GM19455 (cell line): ENCODE results near the gene NADK2.
A peak's percentile ranks its signal among the peaks of the same experiment; 100 is the strongest.

ENCODE experiments used
- ATAC-seq: cut with Tn5 transposase; IDR thresholded peaks from one replicate; pipeline ENCODE4 v1.9.1; 2021; ENCODE audit not compliant: unreplicated experiment

The NADK2 gene

GRCh38 chr5:36246036-36246800 lies 4.5 kb upstream of the NADK2 start:
- no peak for ATAC-seq

GRCh38 chr5:36244076-36244475 lies 2.4 kb upstream of the NADK2 start:
- no peak for ATAC-seq

GRCh38 chr5:36243653-36244052 lies 1.9 kb upstream of the NADK2 start:
- ATAC-seq = no peak

GRCh38 chr5:36242534-36243485 lies 1.1 kb upstream of the NADK2 start:
- ATAC-seq = no peak

GRCh38 chr5:36240779-36241630 lies 720 bp downstream of the NADK2 start:
- ATAC-seq = peak; percentile 36

- ATAC-seq = no peak
These were observed 2.1 kb downstream of the NADK2 start for GRCh38 chr5:36239370-36240293.

GRCh38 chr5:36238502-36239295 lies 3.0 kb downstream of the NADK2 start:
- ATAC-seq = no peak

GRCh38 chr5:36237751-36238150 lies 4.0 kb downstream of the NADK2 start:
- ATAC-seq = no peak

GRCh38 chr5:36236801-36237200 lies 4.9 kb downstream of the NADK2 start:
- ATAC-seq = no peak

GRCh38 chr5:36232533-36232932 lies 9.2 kb downstream of the NADK2 start:
- no peak for ATAC-seq

- ATAC-seq = no peak
These were observed 11.5 kb downstream of the NADK2 start for GRCh38 chr5:36230151-36230790.

GRCh38 chr5:36228505-36228904 lies 13.2 kb downstream of the NADK2 start:
- no peak for ATAC-seq

GRCh38 chr5:36227046-36227445 lies 14.7 kb downstream of the NADK2 start:
- no peak for ATAC-seq

GRCh38 chr5:36222620-36223019 lies 19.1 kb downstream of the NADK2 start:
- no peak for ATAC-seq

- ATAC-seq = no peak
These were observed 23.7 kb downstream of the NADK2 start for GRCh38 chr5:36217988-36218387.

- no peak for ATAC-seq
These were observed 24.2 kb downstream of the NADK2 start for GRCh38 chr5:36217567-36217966.

- ATAC-seq = no peak
These were observed 25.8 kb downstream of the NADK2 start for GRCh38 chr5:36215910-36216309.

- no peak for ATAC-seq
These were observed 27.3 kb downstream of the NADK2 start for GRCh38 chr5:36214436-36214835.

- no peak for ATAC-seq
These were observed 32.1 kb downstream of the NADK2 start for GRCh38 chr5:36209664-36210063.
